Astrocyte (in vitro differentiated cells and primary cell): ENCODE results near the gene OPTN. TPM values are rescaled to one million over a fixed set of nuclear protein-coding genes. Genes with fewer than 3 reads are reported as not detected.

Source experiments
- DNase-seq: peaks from one replicate; pipeline ENCODE4 v3.0.0-alpha.2; 2010; ENCODE audit warnings: low read depth
- FAIRE-seq: peaks from 2 replicates; lab custom pipeline; 2011; peaks lifted over from hg19 to GRCh38; lab: Jason Lieb, UNC
- H2AFZ ChIP-seq: 2 replicates; pipeline ENCODE4 v1.6.0; 2012; ENCODE audit warnings: low read depth, low read length, inconsistent platforms
- H3K27ac ChIP-seq: 2 replicates; pipeline ENCODE4 v1.5.1; 2011; ENCODE audit warnings: low read depth, low read length, inconsistent platforms
- H3K27me3 ChIP-seq: 2 replicates; pipeline ENCODE4 v1.6.0; 2011; ENCODE audit warnings: low read length, inconsistent platforms; ENCODE audit not compliant: insufficient read depth
- H3K36me3 ChIP-seq: 2 replicates; pipeline ENCODE4 v1.5.1; 2011; ENCODE audit warnings: low read length, inconsistent platforms; ENCODE audit not compliant: insufficient read depth
- H3K4me1 ChIP-seq: 2 replicates; pipeline ENCODE4 v1.5.1; 2011; ENCODE audit warnings: low read length, inconsistent platforms; ENCODE audit not compliant: insufficient read depth
- H3K4me2 ChIP-seq: 2 replicates; pipeline ENCODE4 v1.6.0; 2012; ENCODE audit warnings: low read length, inconsistent platforms
- H3K4me3 ChIP-seq: 2 replicates; pipeline ENCODE4 v1.5.1; 2011; ENCODE audit warnings: low read depth, mild to moderate bottlenecking, low read length, inconsistent platforms; ENCODE audit not compliant: insufficient read depth
- H3K79me2 ChIP-seq: 2 replicates; pipeline ENCODE4 v1.6.0; 2012; ENCODE audit warnings: mild to moderate bottlenecking, low read length, inconsistent platforms; ENCODE audit not compliant: insufficient read depth
- H3K9ac ChIP-seq: 2 replicates; pipeline ENCODE4 v1.6.0; 2012; ENCODE audit warnings: mild to moderate bottlenecking, low read length, inconsistent platforms
- H3K9me3 ChIP-seq: 2 replicates; pipeline ENCODE4 v1.5.1; 2012; ENCODE audit warnings: low read depth, mild to moderate bottlenecking, low read length, inconsistent platforms; ENCODE audit not compliant: insufficient read depth
- H4K20me1 ChIP-seq: 2 replicates; pipeline ENCODE4 v1.6.0; 2012; ENCODE audit warnings: low read length, inconsistent platforms; ENCODE audit not compliant: insufficient read depth
- H3K27ac Mint-ChIP-seq: one replicate; pipeline ENCODE4 v1.8.0; 2021; ENCODE audit warnings: mild to moderate bottlenecking, mixed read lengths; ENCODE audit not compliant: unreplicated experiment
- H3K27me3 Mint-ChIP-seq: one replicate; pipeline ENCODE4 v1.8.0; 2021; ENCODE audit warnings: low read depth, mixed read lengths; ENCODE audit not compliant: unreplicated experiment
- H3K36me3 Mint-ChIP-seq: one replicate; pipeline ENCODE4 v1.8.0; 2021; ENCODE audit warnings: low read depth, mixed read lengths; ENCODE audit not compliant: unreplicated experiment
- H3K4me1 Mint-ChIP-seq: one replicate; pipeline ENCODE4 v1.8.0; 2021; ENCODE audit warnings: low read depth, mixed read lengths; ENCODE audit not compliant: unreplicated experiment
- H3K4me3 Mint-ChIP-seq: one replicate; pipeline ENCODE4 v1.8.0; 2021; ENCODE audit warnings: mild to moderate bottlenecking, moderate library complexity, mixed read lengths; ENCODE audit not compliant: unreplicated experiment
- H3K9me3 Mint-ChIP-seq: one replicate; pipeline ENCODE4 v1.8.0; 2021; ENCODE audit warnings: mild to moderate bottlenecking, mixed read lengths; ENCODE audit not compliant: unreplicated experiment
- CTCF ChIP-seq: IDR thresholded peaks from 2 replicates; pipeline ENCODE4 v1.5.1; 2011; ENCODE audit warnings: low read depth, mild to moderate bottlenecking, inconsistent platforms, low read length, moderate library complexity; ENCODE audit not compliant: insufficient read depth
- EZH2 ChIP-seq: IDR thresholded peaks from 2 replicates; pipeline ENCODE4 v1.6.1; 2012; ENCODE audit warnings: mild to moderate bottlenecking, low read length, inconsistent platforms; ENCODE audit not compliant: insufficient read depth
- total RNA-seq: library from RNA; stranded (reverse); gene quantifications from 2 replicates; pipeline ENCODE4 v1.2.1, GENCODE V29; 2021

OPTN gene
- total RNA-seq, 1 donor from 2014 or later = 164 TPM

- no peaks in the 10 kb centered on the region for H3K4me1 Mint-ChIP-seq
- no peaks in the 10 kb centered on the region for H3K36me3 Mint-ChIP-seq
- DNase-seq (no peak), FAIRE-seq (no peak)
- no peaks in the 10 kb centered on the region for H3K4me1 ChIP-seq
- H3K9me3 Mint-ChIP-seq = no peaks in the 10 kb centered on the region
- H2AFZ ChIP-seq = no peak overlapping the region
- no peaks in the 10 kb centered on the region for H3K27me3 Mint-ChIP-seq
- peaks cover 15% of the 10 kb centered on the region for H3K36me3 ChIP-seq
- H3K27ac ChIP-seq = no peak overlapping the region
- no peaks in the 10 kb centered on the region for H3K9me3 ChIP-seq
- no peak overlapping the region for H3K4me2 ChIP-seq
- H3K27me3 ChIP-seq = no peaks in the 10 kb centered on the region
- no peak overlapping the region for H3K9ac ChIP-seq
- H3K4me3 ChIP-seq = no peak overlapping the region
- no peak for TF ChIP-seq CTCF
- TF ChIP-seq EZH2 = no peak
- H3K4me3 Mint-ChIP-seq = no peak overlapping the region
- no peaks in the 10 kb centered on the region for H3K79me2 ChIP-seq
- no peak overlapping the region for H3K27ac Mint-ChIP-seq
- H4K20me1 ChIP-seq = no peaks in the 10 kb centered on the region
Measured at GRCh38 chr10:13184276-13184675, 84.3 kb downstream of the OPTN start.

GRCh38 chr10:13184730-13185514 is 85.0 kb downstream of the OPTN start:
- H3K9me3 Mint-ChIP-seq = no peaks in the 10 kb centered on the region
- Histone ChIP-seq H2AFZ (no peak overlapping the region), H3K27me3 (no peaks in the 10 kb centered on the region), H3K27ac (no peak overlapping the region), H3K79me2 (no peaks in the 10 kb centered on the region), H3K9ac (no peak overlapping the region), H3K4me1 (no peaks in the 10 kb centered on the region), H4K20me1 (no peaks in the 10 kb centered on the region), H3K36me3 (peaks cover 15% of the 10 kb centered on the region), H3K9me3 (no peaks in the 10 kb centered on the region), H3K4me2 (no peak overlapping the region), H3K4me3 (no peak overlapping the region)
- H3K36me3 Mint-ChIP-seq = no peaks in the 10 kb centered on the region
- DNase-seq = no peak
- no peak overlapping the region for H3K27ac Mint-ChIP-seq
- H3K4me1 Mint-ChIP-seq = no peaks in the 10 kb centered on the region
- FAIRE-seq = no peak
- no peak for TF ChIP-seq EZH2
- no peak for TF ChIP-seq CTCF
- no peak overlapping the region for H3K4me3 Mint-ChIP-seq
- H3K27me3 Mint-ChIP-seq = no peaks in the 10 kb centered on the region

- no peak overlapping the region for H3K4me2 ChIP-seq
- Mint-ChIP-seq H3K4me3 (no peak overlapping the region), H3K4me1 (no peaks in the 10 kb centered on the region), H3K27me3 (no peaks in the 10 kb centered on the region), H3K36me3 (no peaks in the 10 kb centered on the region), H3K9me3 (no peaks in the 10 kb centered on the region), H3K27ac (no peak overlapping the region)
- H3K27me3 ChIP-seq = no peaks in the 10 kb centered on the region
- H3K4me1 ChIP-seq = no peaks in the 10 kb centered on the region
- H2AFZ ChIP-seq = no peak overlapping the region
- peaks cover 14% of the 10 kb centered on the region for H3K36me3 ChIP-seq
- no peak overlapping the region for H3K9ac ChIP-seq
- H3K27ac ChIP-seq = no peak overlapping the region
- H3K79me2 ChIP-seq = no peaks in the 10 kb centered on the region
- H4K20me1 ChIP-seq = no peaks in the 10 kb centered on the region
- TF ChIP-seq CTCF = no peak
- no peaks in the 10 kb centered on the region for H3K9me3 ChIP-seq
- FAIRE-seq (no peak), DNase-seq (no peak)
- no peak overlapping the region for H3K4me3 ChIP-seq
Measured at GRCh38 chr10:13187135-13187534, 87.2 kb downstream of the OPTN start.
